ENCODE data around the gene SERPINI2. TPM values are rescaled to one million over a fixed set of nuclear protein-coding genes. Genes with fewer than 3 reads are reported as not detected.

The SERPINI2 gene
- total and polyA plus RNA-seq, 2 of the 13 experiments (the other 11 are each of a cell fraction or from before 2014, with no cell fraction given): not detected

GRCh38 chr3:167466966-167467365 lies 6.9 kb downstream of the SERPINI2 start:
- Histone ChIP-seq H3K9ac (ENCODE audit: insufficient read depth, low read depth, low read length) (no peak overlapping the region), H3K4me2 (ENCODE audit: low read depth, low read length) (no peak overlapping the region), H3K4me3 (replicated peaks in 1 of 3; ENCODE audit: insufficient read depth in 1 of 3, low read depth in 2 of 3, low read length in 3 of 3) (no peak overlapping the region), H3K9me3 (ENCODE audit: low read length) (no peaks in the 10 kb centered on the region), H3K4me1 (ENCODE audit: insufficient read depth, low read length) (peaks cover 22% of the 10 kb centered on the region), H4K20me1 (ENCODE audit: insufficient read depth, low read length) (no peaks in the 10 kb centered on the region), H3K36me3 (replicated peaks in 1 of 2; ENCODE audit: control insufficient read depth in 1 of 2, insufficient read depth in 2 of 2, low read length in 2 of 2) (no peaks in the 10 kb centered on the region), H3K79me2 (ENCODE audit: insufficient read depth, low read length) (no peaks in the 10 kb centered on the region), H3K27ac (ENCODE audit: extremely low read length, insufficient read depth, low read length) (no peak overlapping the region), H3K27me3 (ENCODE audit: control insufficient read depth in 1 of 2, insufficient read depth in 2 of 2, low read length in 2 of 2) (no peaks in the 10 kb centered on the region; a peak in 1 of 5 replicates), H2AFZ (ENCODE audit: low read length) (no peak overlapping the region)
- in situ Hi-C loops (cut with HindIII; ENCODE audit: extremely low pct_ligation_motif_present, low pct_unique_long_range_greater_than_20kb) (no loop called here), intact Hi-C loops (cut with micrococcal nuclease; ENCODE audit: unreplicated experiment) (no loop called here)
- TF ChIP-seq KDM5B (CRISPR knock-in tag; IDR thresholded peaks at IDR 0.05; ENCODE audit: borderline replicate concordance) (no peak), PAWR (CRISPR knock-in tag; IDR thresholded peaks at IDR 0.05; ENCODE audit: borderline replicate concordance) (no peak), ARNT2 (CRISPR knock-in tag; IDR thresholded peaks at IDR 0.05; ENCODE audit: low read depth) (no peak), HMGA1 (CRISPR knock-in tag; conservative IDR thresholded peaks at IDR 0.05) (no peak), ZNF614 (CRISPR knock-in tag; IDR thresholded peaks at IDR 0.05; ENCODE audit: borderline replicate concordance) (no peak), SP1 (IDR thresholded peaks at IDR 0.05) (no peak), SP1 (CRISPR knock-in tag; IDR thresholded peaks at IDR 0.05) (no peak), FOXO4 (CRISPR knock-in tag; conservative IDR thresholded peaks at IDR 0.05) (no peak), SMC3 (IDR thresholded peaks at IDR 0.05; ENCODE audit: low read length) (no peak), ZZZ3 (CRISPR knock-in tag; IDR thresholded peaks at IDR 0.05; ENCODE audit: borderline replicate concordance) (no peak)
- ATAC-seq (no peak), FAIRE-seq (no peak), DNase-seq (ENCODE audit: low spot score) (no peak)
- POLR2A ChIA-PET: no interaction called here
- no TSS peak for BruUV-seq (replicated peaks)
- CTCF ChIA-PET (ENCODE audit: low intra/inter-chr PET ratio, low total read pairs): no interaction called here
